Tibial nerve (tissue), 4 donors: ENCODE measurements around the gene EYS. TPM values are rescaled to one million over a fixed set of nuclear protein-coding genes. Genes with fewer than 3 reads are reported as not detected.

Source experiments
- DNase-seq, 2 donors: peaks; one replicate each; pipeline ENCODE4 v3.0.0-alpha.2; 2019; ENCODE audit warnings: low spot score in 2 of 2
- H3K27ac ChIP-seq, 4 donors: fragments of 200-600 bp; sonication (generic) in 3 of 4; one replicate each; pipeline ENCODE4 v1.5.1; 2017 to 2019; ENCODE audit warnings: mild to moderate bottlenecking in 1 of 4
- H3K27me3 ChIP-seq, 2 donors: fragments of 200-600 bp; sonication (generic) in 1 of 2; one replicate each; pipeline versions ENCODE4 v1.5.1 to v1.6.0; 2017 to 2019
- H3K36me3 ChIP-seq, 3 donors: fragments of 200-600 bp; sonication (generic); one replicate each; pipeline ENCODE4 v1.5.1; 2018 to 2019
- H3K4me1 ChIP-seq, 4 donors: fragments of 200-600 bp; sonication (generic) in 3 of 4; one replicate each; pipeline ENCODE4 v1.5.1; 2017 to 2019
- H3K4me3 ChIP-seq, 4 donors: fragments of 200-600 bp; sonication (generic) in 3 of 4; one replicate each; pipeline ENCODE4 v1.5.1; 2017 to 2019; ENCODE audit warnings: mild to moderate bottlenecking in 1 of 4, moderate library complexity in 1 of 4
- H3K9me3 ChIP-seq, 4 donors: fragments of 200-600 bp; sonication (generic) in 3 of 4; one replicate each; pipeline ENCODE4 v1.5.1; 2017 to 2019
- EP300 ChIP-seq, 2 donors: sonication (generic); formaldehyde crosslinking; IDR thresholded peaks; one replicate each; pipeline ENCODE4 v1.6.1; 2017; ENCODE audit warnings: antibody characterized with exemption in 2 of 2, mild to moderate bottlenecking in 1 of 2
- POLR2A ChIP-seq, 2 donors: fragments of 450-650 bp; IDR thresholded peaks; one replicate each; pipeline ENCODE4 v1.6.1; 2017; ENCODE audit warnings: antibody characterized with exemption in 2 of 2, mild to moderate bottlenecking in 2 of 2, moderate library complexity in 2 of 2
- WGBS, 2 donors: methylation state at CpG; one replicate each; pipeline ENCODE4 v1.1.5; 2018; 5-methylcytosine and 5-hydroxymethylcytosine counted together
- total RNA-seq, 4 donors: library from RNA; depleted of rRNA; stranded (reverse); fragments of >200 nt; gene quantifications; one replicate each; pipeline ENCODE4 v1.1.0, GENCODE V29; 2016
- TF ChIP-seq, protein P1 (sequence below), 5 experiments: fragments of 200-600 bp in 3 of 5; fragments of 450-650 bp in 2 of 5; sonication (generic) in 3 of 5; IDR thresholded peaks; one replicate each; pipeline ENCODE4 v1.5.1; 2016 to 2019; ENCODE audit warnings: antibody characterized with exemption in 5 of 5, mild to moderate bottlenecking in 3 of 5, moderate library complexity in 2 of 5

The EYS gene
- total RNA-seq, 4 donors from 2014 or later = under 0.01 to 4.5 (median 0.39) TPM; not detected in 1

GRCh38 chr6:63806573-63806913 is 1900.5 kb downstream of the EYS start:
- TF ChIP-seq POLR2A (IDR thresholded peaks at IDR 0.05) (no peak), EP300 (IDR thresholded peaks at IDR 0.05) (no peak)
- TF ChIP-seq, protein P1, sequence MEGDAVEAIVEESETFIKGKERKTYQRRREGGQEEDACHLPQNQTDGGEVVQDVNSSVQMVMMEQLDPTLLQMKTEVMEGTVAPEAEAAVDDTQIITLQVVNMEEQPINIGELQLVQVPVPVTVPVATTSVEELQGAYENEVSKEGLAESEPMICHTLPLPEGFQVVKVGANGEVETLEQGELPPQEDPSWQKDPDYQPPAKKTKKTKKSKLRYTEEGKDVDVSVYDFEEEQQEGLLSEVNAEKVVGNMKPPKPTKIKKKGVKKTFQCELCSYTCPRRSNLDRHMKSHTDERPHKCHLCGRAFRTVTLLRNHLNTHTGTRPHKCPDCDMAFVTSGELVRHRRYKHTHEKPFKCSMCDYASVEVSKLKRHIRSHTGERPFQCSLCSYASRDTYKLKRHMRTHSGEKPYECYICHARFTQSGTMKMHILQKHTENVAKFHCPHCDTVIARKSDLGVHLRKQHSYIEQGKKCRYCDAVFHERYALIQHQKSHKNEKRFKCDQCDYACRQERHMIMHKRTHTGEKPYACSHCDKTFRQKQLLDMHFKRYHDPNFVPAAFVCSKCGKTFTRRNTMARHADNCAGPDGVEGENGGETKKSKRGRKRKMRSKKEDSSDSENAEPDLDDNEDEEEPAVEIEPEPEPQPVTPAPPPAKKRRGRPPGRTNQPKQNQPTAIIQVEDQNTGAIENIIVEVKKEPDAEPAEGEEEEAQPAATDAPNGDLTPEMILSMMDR (IDR thresholded peaks at IDR 0.05) = no peak
- peak overlapping the region in 3 of 4 donors; percentile 22 to 75 (median 45) for H3K27ac ChIP-seq
- no peaks in the 10 kb centered on the region for H3K9me3 ChIP-seq
- no peak overlapping the region for H3K4me3 ChIP-seq
- 62 to 63% methylated on average over 2 of the region's 2 CpGs for WGBS, 2 donors
- H3K4me1 ChIP-seq = peaks cover 0 to 18% (median 0%) of the 10 kb centered on the region in 4 donors
- no peaks in the 10 kb centered on the region for H3K27me3 ChIP-seq
- DNase-seq = no peak
- H3K36me3 ChIP-seq = no peaks in the 10 kb centered on the region

DNA sequence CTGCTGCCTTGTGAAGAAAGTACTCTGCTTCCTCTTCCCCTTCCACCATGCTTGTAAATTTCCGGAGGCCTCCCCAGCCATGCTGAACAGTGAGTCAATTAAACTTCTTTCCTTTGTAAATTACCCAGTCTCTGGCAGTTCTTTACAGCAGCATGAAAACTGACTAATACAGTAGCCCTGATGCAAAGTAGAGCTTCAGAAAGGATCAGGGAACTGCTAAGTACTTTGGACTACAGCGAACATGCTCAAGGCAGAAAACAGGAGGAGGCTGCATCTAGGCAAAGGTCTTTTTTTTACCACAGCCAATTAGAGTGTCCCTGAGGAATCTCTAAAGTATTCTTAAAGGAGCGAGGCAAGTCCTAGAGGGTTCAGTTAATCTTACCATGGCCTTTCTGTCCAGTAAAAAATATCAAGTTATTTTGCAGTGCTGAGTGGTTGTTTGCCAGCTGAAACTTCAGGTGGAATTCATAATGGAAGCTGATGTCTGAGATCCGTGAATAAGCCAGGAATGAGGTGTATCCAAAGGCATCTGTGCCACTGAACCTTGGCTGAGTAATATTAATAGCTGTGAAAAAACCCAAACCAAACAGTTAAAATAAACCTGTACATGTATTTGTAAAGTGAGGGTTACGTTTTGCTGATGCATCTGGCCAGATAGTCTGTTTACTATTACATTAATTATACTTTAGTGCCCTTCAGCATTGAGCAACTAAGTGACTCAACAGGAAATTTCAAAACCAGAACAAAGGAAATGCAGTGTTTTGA is 1901.0 kb downstream of the EYS start:
- H3K27ac ChIP-seq = peak overlapping the region in 2 of 4 donors; percentile 45 to 76
- no peaks in the 10 kb centered on the region for H3K9me3 ChIP-seq
- no peak overlapping the region for H3K4me3 ChIP-seq
- peak in 1 of 2 donors; percentile 45 for DNase-seq
- 36 to 55% methylated on average over 5 of the region's 5 CpGs for WGBS, 2 donors
- H3K27me3 ChIP-seq = no peaks in the 10 kb centered on the region
- no peaks in the 10 kb centered on the region for H3K36me3 ChIP-seq
- H3K4me1 ChIP-seq = peaks cover 0 to 18% (median 0%) of the 10 kb centered on the region in 4 donors
- TF ChIP-seq EP300 (IDR thresholded peaks at IDR 0.05) = peak in 1 of 2 donors; percentile 62
- TF ChIP-seq, protein P1 (IDR thresholded peaks at IDR 0.05) = no peak

GRCh38 chr6:63805345-63805744 is 1901.7 kb downstream of the EYS start:
- H3K4me3 ChIP-seq = no peak overlapping the region
- H3K9me3 ChIP-seq = no peaks in the 10 kb centered on the region
- H3K27ac ChIP-seq = no peak overlapping the region
- WGBS, 2 donors = 75 to 87% methylated on average over 3 of the region's 3 CpGs
- DNase-seq = no peak
- H3K27me3 ChIP-seq = no peaks in the 10 kb centered on the region
- no peak for TF ChIP-seq EP300 (IDR thresholded peaks at IDR 0.05)
- no peak for TF ChIP-seq POLR2A (IDR thresholded peaks at IDR 0.05)
- TF ChIP-seq, protein P1 (IDR thresholded peaks at IDR 0.05) = no peak
- H3K36me3 ChIP-seq = no peaks in the 10 kb centered on the region
- H3K4me1 ChIP-seq = peaks cover 0 to 18% (median 0%) of the 10 kb centered on the region in 4 donors

GRCh38 chr6:63804381-63804956 is 1902.6 kb downstream of the EYS start:
- Histone ChIP-seq H3K27me3 (no peaks in the 10 kb centered on the region), H3K4me3 (no peak overlapping the region), H3K36me3 (no peaks in the 10 kb centered on the region), H3K4me1 (peaks cover 0 to 18% (median 0%) of the 10 kb centered on the region in 4 donors), H3K9me3 (no peaks in the 10 kb centered on the region), H3K27ac (no peak overlapping the region)
- TF ChIP-seq EP300 (IDR thresholded peaks at IDR 0.05) (no peak), POLR2A (IDR thresholded peaks at IDR 0.05) (no peak)
- TF ChIP-seq, protein P1 (IDR thresholded peaks at IDR 0.05) = no peak
- DNase-seq = no peak

DNA sequence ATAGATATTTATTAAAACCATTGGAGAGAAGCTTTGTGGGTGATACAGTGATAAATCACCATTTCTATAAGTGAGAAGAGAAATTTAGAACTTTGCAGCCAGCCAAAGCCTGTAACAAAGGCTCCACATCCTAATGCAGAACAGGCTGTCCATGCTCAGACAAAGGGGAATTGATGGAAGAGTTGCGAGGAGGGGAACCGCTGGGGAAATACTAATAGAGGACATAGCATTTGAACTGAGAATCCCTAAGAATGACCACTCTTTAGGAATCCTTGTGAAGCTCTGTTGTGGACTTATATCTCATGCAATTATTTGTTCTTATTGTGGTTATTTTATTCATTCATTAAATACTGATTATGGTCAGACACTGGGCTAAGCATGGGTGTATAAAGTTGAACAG is 1903.7 kb downstream of the EYS start:
- Histone ChIP-seq H3K27me3 (no peaks in the 10 kb centered on the region), H3K36me3 (no peaks in the 10 kb centered on the region), H3K27ac (no peak overlapping the region), H3K4me1 (peaks cover 0 to 18% (median 0%) of the 10 kb centered on the region in 4 donors), H3K9me3 (no peaks in the 10 kb centered on the region), H3K4me3 (no peak overlapping the region)
- TF ChIP-seq, protein P1 (IDR thresholded peaks at IDR 0.05) = no peak
- TF ChIP-seq POLR2A (IDR thresholded peaks at IDR 0.05) = no peak
- no peak for TF ChIP-seq EP300 (IDR thresholded peaks at IDR 0.05)
- WGBS, 2 donors = 62 to 63% methylated on average over 2 of the region's 2 CpGs
- DNase-seq = no peak
